Urinary bladder (tissue), 4 donors: ENCODE data around the gene PPP1R9A. TPM values are rescaled to one million over a fixed set of nuclear protein-coding genes. Genes with fewer than 3 reads are reported as not detected.

Source experiments
- DNase-seq: peaks from one replicate; pipeline ENCODE4 v3.0.0-alpha.2; 2015; ENCODE audit errors: extremely low spot score
- H3K27ac ChIP-seq: one replicate; pipeline ENCODE4 v1.5.1; 2013; ENCODE audit warnings: low read depth, mild to moderate bottlenecking, moderate library complexity
- H3K36me3 ChIP-seq: one replicate; pipeline ENCODE4 v1.6.1; 2013; ENCODE audit warnings: mild to moderate bottlenecking, moderate library complexity; ENCODE audit not compliant: insufficient read depth
- H3K4me1 ChIP-seq: one replicate; pipeline ENCODE4 v1.6.1; 2013; ENCODE audit warnings: mild to moderate bottlenecking, moderate library complexity; ENCODE audit not compliant: insufficient read depth
- H3K4me3 ChIP-seq: one replicate; pipeline ENCODE4 v1.5.1; 2013; ENCODE audit warnings: low read depth, low read length
- WGBS: extraction: QIAGEN DNeasy Blood & Tissue Kit; methylation state at CpG from one replicate; pipeline ENCODE4 v1.1.7; 2013; 5-methylcytosine and 5-hydroxymethylcytosine counted together
- polyA plus RNA-seq: library from polyadenylated mRNA; stranded (reverse); fragments of 200-250 nt; gene quantifications from one replicate; pipeline ENCODE4 v1.2.3, GENCODE V29; 2013
- small RNA-seq: library from RNA; depleted of rRNA; stranded (forward); fragments of <200 nt; gene quantifications from one replicate; pipeline ENCODE3, GENCODE V24; 2014
- total RNA-seq: library from RNA; depleted of rRNA; stranded (reverse); fragments of >200 nt; gene quantifications from one replicate; pipeline ENCODE4 v1.2.3, GENCODE V29; 2014
- donor health status: healthy with polysubstance abuse.
- donor health status: healthy.

Gene PPP1R9A
- total and polyA plus RNA-seq, 2 donors: 3.5 to 28.6 TPM

DNA sequence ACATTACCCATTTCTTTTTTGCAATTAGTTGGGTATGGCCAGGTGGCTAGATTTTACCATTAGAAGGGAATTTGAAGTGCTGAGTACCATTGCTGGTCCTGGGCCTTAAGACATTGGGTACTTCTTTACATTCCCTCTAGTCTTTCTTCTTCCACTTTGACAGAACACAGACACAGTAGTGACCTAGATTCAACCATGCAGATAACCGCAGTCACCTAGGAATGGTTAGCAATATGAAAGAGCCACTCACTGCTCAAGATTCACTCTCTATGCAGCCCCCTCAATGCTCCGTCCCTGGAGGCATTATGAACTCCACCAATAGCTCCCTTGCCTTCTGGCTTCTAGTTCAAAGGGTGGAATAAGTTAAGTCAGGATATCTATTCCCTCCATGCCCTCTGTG is 433.1 kb downstream of the PPP1R9A start:
- DNase-seq: no peak
- H3K27ac ChIP-seq: no peak overlapping the region
- H3K4me1 ChIP-seq: no peaks in the 10 kb centered on the region
- H3K36me3 ChIP-seq: no peaks in the 10 kb centered on the region
- WGBS: 85% methylated on average over 2 of the region's 2 CpGs
- no peak overlapping the region for H3K4me3 ChIP-seq

DNA sequence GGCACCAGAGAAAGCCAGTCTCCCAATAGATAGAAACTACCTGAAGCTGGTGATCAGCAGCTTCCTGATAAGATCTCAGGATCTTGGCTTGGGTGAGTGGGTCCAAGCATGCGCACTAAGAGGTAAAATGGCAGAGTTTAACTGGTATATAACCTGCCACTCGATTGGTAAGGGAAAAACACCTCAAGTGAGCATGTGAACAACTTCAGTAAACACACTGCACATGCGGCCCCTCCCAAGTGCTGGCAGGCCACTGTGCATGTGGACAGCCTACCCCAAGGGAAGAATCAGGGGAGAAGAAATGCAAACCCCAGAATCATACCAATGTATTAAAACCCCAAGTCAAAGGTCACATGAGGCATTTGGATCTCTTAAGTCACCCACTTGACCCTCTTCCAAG is 434.6 kb downstream of the PPP1R9A start:
- no peak overlapping the region for H3K4me3 ChIP-seq
- DNase-seq: no peak
- 88% methylated on average over 3 of the region's 3 CpGs for WGBS
- no peaks in the 10 kb centered on the region for H3K36me3 ChIP-seq
- H3K27ac ChIP-seq: no peak overlapping the region
- H3K4me1 ChIP-seq: no peaks in the 10 kb centered on the region

DNA sequence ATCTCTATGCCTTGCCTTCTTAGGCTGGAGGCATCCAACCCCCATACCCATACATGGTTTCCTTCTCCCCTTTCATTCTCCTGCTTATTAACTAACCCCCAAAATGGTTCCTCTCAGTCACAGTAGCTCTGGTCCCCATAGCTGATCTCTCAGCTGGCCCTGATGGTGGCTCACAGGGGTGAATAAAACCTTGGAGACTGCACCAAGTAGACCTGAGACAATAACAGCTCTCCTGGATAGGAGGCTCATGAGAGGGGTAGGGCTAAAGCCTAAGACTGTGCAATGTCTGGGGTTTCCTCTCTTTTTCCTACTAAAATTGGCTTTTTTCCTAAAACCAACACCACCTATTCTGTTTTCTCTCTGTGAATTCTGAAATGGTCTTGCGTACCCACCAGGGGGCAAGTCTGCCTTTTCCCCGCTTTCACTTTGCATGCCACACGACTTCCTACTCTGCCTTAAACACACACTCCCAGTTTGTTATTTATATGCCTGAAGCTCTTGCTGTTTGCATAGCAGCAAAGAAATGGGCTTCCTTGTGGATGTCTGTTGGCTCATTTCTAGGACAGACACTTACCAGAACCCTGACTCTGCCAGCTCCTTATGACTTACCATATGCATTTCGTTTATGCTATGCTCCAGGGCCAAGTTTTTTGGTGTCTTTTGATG is 435.4 kb downstream of the PPP1R9A start:
- DNase-seq: no peak
- no peak overlapping the region for H3K4me3 ChIP-seq
- H3K27ac ChIP-seq: no peak overlapping the region
- H3K4me1 ChIP-seq: no peaks in the 10 kb centered on the region
- no peaks in the 10 kb centered on the region for H3K36me3 ChIP-seq
- 67% methylated on average over 4 of the region's 4 CpGs for WGBS

Small RNAs within 50 kb of the gene (small RNA-seq; reads per million reads assigned to genes)
- not detected for gene AC002429.1
- not detected for gene HINT1P2
- gene RNU4-16P: not detected
